ENCODE measurements around the gene TNS2.

- TF ChIP-seq TAF1 (IDR thresholded peaks at IDR 0.05; ENCODE audit: borderline replicate concordance, insufficient read depth, low read length) (no peak), POLR2AphosphoS5 (IDR thresholded peaks at IDR 0.05; ENCODE audit: low read depth, low read length) (no peak)
Observed at GRCh38 chr12:53098354-53098981, 48.6 kb downstream of the TNS2 start.

Data from PFSK-1 (cell line).